HG03060 (cell line): ENCODE results near the gene RBP4.
"Not testable (repeated sequence)": the region's sequence is repeated elsewhere in the genome, so short reads cannot be mapped to it uniquely, and the experiment has no call there.

Experiments
- ATAC-seq: cut with Tn5 transposase; IDR thresholded peaks from one replicate; pipeline ENCODE4 v1.9.1; 2021; ENCODE audit warnings: low read depth, moderate number of reproducible peaks; ENCODE audit not compliant: unreplicated experiment

RBP4 gene

DNA sequence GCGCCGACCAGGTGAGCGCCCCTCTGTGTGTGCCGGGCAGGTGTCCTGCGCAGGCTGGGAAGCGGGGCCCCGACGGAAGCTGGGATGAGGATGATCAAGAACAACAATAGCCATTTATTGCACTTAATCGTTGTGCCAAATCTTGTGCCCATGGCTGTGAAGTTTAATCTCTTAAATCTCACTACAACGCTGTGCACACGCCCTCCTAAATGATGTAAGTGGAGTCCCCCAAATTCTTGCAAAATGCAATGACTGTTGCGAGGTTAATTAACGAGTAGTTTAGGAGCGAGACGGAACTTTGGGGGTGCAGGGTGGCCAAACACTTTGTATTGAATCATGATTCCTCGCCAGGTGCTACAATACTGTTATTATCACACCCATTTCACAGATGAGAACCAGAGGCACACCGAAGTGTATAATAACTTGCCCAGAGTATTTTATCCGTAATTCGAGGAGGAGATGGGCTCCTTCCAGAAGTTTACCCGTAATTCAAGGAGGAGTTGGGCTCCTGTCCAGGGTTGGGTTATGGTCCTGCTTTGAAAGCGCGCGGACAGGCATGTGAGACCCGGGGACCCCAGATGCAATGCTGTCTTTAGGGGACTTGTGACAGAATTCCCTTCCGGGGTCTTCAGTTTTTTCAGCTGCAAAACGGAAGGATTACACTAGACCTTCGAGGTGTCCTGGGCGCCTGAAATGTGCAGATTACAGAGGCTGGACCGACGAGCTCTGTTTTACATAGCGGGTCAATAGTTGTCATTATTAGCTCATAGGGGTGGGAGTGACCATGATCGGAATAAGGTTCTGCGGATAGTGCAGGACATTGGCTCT is 33.5 kb downstream of the RBP4 start:
- no peak for ATAC-seq

DNA sequence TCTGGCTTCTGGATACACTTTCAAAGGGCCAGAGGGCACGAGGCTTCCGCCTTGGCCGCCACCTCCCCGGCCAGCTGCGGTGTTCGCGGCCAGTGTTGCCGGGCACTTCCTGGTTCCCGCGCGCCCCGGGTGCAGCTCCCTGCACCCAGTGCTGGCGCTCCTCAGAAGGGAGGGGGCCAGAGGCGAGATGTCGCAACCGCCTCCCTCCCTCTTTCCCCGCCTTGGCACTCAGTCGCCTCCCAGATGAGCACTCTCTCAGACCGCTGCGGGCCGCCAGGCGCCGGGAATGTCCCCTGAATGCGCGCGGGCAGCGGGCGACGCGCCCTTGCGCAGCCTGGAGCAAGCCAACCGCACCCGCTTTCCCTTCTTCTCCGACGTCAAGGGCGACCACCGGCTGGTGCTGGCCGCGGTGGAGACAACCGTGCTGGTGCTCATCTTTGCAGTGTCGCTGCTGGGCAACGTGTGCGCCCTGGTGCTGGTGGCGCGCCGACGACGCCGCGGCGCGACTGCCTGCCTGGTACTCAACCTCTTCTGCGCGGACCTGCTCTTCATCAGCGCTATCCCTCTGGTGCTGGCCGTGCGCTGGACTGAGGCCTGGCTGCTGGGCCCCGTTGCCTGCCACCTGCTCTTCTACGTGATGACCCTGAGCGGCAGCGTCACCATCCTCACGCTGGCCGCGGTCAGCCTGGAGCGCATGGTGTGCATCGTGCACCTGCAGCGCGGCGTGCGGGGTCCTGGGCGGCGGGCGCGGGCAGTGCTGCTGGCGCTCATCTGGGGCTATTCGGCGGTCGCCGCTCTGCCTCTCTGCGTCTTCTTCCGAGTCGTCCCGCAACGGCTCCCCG is 34.4 kb downstream of the RBP4 start, which contains the start of gene FFAR4:
Gene FFAR4 (plus strand): TSS at position 231 of the 842 bp plus-strand sequence. CDS start 56 bp downstream, at position 287.
- no peak for ATAC-seq

DNA sequence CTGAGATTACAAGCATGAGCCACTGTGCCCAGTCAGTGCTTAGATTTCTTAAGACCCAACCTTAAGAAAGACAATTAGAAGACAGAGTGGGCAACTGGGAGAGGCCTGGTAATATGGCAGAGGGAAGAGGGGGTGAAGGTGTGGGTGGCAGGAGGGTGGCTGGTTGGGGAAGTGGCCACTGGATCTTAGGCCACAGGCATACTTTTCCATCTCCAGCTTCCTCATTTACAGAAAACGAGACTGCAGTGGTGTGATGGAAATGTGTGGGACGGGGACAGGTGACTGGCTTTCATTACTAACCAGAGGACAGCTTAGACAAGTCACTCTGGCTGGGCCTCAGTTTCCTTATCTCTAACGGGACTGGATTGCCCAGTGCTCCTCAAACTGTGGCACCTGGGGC is 35.6 kb downstream of the RBP4 start:
- ATAC-seq = no peak

DNA sequence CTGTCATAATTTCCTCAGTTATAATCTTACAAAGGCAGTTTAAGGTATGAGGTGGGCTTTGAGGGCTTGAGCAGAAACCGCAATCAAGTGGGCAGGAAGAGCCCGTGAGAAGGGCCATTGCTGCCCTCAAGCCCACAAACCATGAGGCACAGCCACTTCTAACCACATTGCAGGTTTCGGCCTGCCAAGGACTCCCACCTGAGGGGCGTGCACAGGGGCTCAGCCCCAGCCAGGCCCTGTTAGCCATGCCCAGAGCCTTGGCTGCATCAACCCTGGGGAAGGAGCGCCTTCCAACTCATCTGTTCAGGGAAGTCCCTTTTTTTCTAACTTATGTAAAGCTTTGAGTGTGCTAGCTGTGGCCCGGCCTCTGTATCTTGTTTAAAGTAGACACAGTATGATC is 40.5 kb downstream of the RBP4 start:
- ATAC-seq = no peak

DNA sequence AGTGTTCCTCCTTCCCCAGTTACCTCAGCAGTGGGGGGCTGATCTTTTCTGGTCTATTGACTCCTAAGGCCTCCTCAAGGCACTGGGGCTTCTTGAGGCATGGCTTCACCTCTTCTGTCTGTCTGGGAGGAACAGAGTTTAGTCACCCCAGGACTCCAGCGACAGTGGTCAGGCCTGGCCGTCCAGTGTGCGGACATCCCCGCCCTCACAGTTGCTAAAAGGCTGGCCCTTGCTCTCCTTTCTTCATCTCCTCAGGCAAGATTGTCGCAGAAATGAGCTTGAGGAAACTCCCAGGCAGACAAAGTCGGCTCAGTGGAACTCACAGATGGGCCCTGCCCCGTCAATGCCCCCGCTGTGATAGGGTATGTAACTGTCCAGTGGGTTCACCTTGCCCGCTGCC is 41.5 kb downstream of the RBP4 start:
- no peak for ATAC-seq

DNA sequence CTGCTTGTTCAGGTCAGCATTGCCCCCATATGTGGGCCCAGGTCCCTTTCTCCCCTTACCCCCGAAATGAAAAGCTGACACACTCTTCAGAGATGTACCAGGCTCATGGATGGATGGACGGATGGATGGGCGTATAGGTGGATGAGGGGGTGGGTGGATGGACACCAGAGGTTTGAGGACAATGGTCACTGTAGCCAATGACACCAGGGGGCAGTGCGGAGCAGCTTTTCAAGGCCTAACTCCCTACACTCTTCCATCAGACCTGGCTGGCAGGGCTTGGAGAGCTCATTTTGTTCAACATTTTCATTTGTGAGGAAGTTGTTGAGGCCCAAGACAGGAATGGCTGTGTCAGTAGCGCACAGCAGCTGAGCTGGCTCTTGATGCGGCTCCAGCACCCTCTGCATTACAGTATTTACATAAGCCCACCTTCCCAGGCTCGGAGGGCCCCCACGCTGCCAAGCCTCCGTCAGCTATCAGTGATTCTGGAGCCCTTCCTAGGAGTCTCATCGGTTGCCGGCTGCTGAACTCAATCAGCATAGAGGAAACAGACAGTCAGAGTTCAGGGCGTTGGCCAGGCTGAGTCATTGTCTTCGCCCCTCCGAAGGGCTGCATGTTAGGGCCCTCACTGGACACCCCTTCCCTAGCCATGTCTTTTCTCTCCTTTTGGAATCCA is 46.1 kb downstream of the RBP4 start:
- ATAC-seq = no peak

DNA sequence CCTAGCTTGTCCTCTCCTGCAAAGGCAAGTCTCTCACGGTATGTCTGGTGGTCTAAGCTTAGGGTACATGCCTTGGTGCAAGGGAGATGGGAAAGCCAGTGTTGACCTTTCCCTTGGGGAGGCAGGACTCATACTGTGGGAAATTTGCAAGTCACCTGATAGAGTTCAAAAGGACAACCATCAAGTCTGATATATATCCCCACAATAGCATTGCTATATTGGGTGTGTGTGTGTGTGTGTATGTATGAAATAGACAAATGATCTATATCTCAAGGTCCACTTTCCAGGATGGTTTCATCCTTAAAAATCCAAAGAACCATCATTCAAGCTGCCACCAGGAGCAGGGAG is 46.7 kb downstream of the RBP4 start:
- no peak for ATAC-seq

DNA sequence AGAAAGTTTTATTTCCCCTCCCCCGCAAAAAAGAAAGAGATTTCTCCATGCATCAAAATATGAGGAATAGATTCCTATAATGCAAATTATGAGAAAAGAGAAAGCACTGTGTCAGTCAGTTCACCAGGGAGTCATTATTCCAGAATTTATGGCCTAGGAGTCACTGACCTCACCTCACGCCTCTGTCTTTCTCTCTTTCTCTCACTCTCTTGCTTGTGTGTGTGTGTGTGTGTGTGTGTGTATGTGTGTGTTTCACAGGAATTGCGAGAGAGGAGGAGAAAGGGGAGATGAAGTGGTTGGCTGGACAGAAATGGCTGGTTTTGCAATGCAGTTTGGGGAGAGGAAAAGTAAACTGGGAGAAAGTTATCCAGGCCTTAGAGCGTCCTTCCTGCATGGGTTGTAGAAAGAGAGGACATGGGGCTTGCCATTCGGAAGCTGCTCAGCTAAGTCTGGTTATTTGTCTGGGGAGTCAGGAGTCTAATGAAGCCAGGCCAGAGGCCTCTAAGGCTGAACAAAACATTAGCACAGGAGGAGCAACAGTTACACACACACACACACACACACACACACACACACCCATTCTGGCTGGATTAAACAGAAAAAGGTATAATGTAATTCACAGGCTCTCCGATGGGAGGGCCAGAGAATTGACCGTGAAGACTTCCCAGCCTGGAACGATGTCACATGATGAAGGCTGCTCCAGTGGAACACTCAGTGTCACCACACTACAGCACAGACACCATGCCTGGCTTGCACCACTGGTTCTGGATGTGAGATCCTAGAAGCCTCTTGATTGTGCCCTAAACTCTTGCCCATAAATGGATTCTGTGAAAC is 47.3 kb downstream of the RBP4 start:
- ATAC-seq = no peak

DNA sequence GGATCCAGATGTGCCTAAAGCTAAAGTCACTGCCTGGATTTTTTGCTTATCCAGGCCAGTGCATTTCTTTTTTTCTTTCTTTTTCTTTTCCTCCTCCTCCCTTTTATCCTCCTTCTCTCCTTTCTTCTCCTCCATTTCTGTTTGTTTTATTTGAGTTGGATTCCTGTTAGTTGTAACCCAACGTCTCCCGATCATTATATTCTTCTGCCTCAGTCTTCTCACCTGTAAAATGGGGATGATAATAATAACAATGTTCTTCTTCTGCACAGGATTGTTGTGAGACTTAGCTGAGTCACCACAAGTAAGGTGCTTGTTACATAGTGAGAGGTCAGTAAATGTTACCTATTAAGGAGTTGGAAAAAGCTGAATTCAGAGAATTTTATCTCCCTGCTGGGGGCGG is 48.3 kb downstream of the RBP4 start:
- ATAC-seq = no peak

DNA sequence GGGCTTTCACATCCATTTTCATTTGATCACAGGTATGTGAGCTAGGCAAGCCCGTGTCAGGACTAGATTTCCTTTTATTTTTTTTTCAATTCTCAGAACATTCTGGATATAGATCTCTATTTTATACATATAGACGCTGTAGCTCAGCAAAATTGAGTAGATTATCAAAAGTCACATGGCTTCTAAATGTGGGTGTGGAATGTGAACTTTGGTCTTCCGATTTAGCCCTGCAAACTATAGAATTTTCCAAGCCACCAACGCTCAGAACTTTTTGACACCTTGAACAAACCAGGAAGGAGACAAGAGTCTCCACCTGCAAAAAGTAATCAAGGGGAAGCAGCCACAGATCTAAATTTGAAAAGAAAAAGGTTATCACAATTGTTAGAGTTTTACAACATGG is 50.4 kb downstream of the RBP4 start:
- ATAC-seq = no peak

DNA sequence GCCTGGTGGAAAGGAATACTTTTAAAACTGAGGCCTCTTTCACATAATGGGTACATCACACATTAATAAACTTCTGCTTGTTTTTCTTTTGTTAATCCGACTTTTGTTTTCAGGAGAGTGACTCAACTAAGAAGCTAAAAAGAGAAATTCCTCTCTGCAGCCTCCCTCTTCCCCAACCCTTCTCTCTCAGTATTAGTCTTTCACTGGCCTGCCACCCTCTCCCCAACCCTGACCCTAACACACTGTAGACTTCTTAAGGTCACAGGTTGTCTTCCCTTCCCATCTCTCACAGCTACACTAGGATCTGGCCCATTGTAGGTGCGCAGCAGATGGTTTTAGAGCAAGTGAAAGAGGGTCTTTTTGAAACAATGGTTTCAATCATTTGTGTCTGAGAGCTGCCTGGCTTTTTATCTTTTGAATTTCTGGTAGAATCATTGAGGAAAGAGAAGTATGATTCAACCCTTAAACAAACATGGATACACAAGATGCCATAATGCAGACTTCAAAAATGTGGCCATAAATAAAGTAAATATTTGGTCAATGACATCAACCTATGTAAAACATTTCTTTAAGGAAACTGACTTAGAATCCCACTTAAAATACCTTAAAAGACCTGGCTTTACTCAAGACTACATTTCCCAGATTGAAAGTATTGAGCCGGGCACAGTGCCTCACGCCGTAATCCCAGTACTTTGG is 52.5 kb downstream of the RBP4 start:
- ATAC-seq = no peak

DNA sequence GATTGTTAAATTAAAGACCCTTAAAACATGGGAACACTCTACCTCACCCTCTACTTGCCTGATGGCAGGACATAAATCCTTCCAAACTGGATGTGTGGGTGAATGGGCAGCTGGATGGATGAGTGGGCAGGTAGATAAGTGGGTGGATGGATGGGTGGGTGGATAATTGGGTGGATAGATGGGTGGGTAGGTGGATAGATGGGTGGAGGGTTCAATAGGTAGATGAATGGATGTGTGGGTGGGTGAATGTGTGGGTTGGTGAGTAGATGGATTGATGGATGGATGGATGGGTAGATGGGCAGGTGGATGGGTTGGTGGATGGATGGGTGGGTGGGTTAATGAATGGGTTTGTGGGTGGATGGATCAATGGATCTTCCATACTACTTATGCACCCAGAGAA is 53.5 kb downstream of the RBP4 start:
- ATAC-seq = no peak

DNA sequence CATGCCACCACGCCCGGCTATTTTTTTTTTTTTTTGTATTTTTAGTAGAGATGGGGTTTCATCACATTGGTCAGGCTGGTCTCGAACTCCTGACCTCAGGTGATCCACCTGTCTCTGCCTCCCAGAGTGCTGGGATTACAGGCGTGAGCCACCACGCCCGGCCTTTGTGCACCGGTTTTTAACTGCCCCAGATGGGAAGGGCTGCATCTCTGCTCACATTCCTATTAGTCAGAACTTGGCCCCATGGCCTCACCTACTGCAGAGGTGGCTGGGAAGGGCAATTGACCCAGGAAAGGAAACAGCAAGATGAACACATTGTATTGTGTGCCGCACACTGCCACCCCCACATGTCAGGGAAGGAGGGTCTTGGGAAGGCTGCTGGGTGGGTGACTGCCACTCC is 54.0 kb downstream of the RBP4 start:
- ATAC-seq = not testable (repeated sequence)

DNA sequence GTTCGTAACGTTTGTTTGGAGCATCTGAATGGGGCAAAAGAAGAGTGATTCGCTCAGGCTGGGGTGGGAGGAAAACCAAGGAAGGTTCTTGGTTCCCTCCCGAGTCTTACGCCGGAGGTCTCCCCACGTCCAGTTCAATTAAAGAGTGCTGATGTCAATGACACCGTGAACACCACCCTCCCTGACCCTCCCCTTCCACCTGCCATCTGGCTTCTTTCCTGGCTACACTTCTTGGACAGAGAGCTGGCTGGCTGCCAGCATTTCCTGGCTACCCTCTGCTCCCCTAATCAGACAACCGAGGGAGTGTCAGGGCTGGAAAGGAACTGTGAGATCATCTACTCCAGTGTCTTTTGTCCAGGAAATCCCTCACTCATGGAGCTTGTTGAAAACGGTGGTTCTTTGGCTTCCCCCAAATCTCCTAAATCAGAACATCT is 58.7 kb downstream of the RBP4 start:
- ATAC-seq = no peak
